ENCODE data around the gene BIRC2.

The BIRC2 gene

DNA sequence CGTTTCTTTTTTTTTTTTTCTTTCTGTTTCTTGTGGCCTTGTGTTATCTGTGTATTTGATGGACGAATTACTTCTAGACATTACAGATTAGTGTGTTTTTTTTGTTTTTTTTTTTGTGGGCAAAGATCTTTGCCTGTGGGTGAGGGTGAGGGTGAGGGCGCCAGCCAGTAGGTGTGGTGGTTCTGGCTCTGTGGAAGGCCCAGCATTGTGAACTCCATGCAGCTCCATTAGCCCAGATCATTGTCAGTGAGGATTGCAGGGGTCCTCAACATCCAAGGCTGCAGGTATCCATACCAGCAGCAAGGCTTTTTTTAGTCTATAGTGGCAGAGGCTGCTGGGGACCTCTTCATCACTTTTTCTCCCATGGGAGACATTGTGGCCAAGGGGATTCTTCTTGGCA, 13.7 kb downstream of the BIRC2 start:
- no peaks in the 10 kb centered on the region for H3F3A ChIP-seq (ENCODE audit: insufficient read depth, low read length)
- no peak overlapping the region for H3K27ac ChIP-seq (ENCODE audit: low read length)
- H3K9me3 ChIP-seq (replicated peaks; ENCODE audit: insufficient read depth, low read length), result no peaks in the 10 kb centered on the region
- no peak overlapping the region for H3K4me2 ChIP-seq (ENCODE audit: low read depth, low read length)
- no peaks in the 10 kb centered on the region for H3K9me2 ChIP-seq (replicated peaks; ENCODE audit: insufficient read depth, low read length)
- H3K4me1 ChIP-seq (ENCODE audit: low read length), result no peaks in the 10 kb centered on the region
- no peak overlapping the region for H3K4me3 ChIP-seq (ENCODE audit: low read length)
- H2AFZ ChIP-seq (ENCODE audit: low read length), result no peak overlapping the region
- H3K79me2 ChIP-seq (ENCODE audit: low read length), result peaks cover 17% of the 10 kb centered on the region; the same call in 1 of the 2 replicates
- H3K27me3 ChIP-seq (replicated peaks; ENCODE audit: insufficient read depth, low read length), result no peaks in the 10 kb centered on the region
- no peak overlapping the region for H3K9ac ChIP-seq (ENCODE audit: low read length)
- peaks cover 9% of the 10 kb centered on the region; the same call in 1 of the 2 replicates for H3K36me3 ChIP-seq (replicated peaks; ENCODE audit: insufficient read depth, low read length)
- H4K20me1 ChIP-seq (ENCODE audit: insufficient read depth, low read length), result no peaks in the 10 kb centered on the region
- no peak for DNase-seq
- TF ChIP-seq, protein P1, sequence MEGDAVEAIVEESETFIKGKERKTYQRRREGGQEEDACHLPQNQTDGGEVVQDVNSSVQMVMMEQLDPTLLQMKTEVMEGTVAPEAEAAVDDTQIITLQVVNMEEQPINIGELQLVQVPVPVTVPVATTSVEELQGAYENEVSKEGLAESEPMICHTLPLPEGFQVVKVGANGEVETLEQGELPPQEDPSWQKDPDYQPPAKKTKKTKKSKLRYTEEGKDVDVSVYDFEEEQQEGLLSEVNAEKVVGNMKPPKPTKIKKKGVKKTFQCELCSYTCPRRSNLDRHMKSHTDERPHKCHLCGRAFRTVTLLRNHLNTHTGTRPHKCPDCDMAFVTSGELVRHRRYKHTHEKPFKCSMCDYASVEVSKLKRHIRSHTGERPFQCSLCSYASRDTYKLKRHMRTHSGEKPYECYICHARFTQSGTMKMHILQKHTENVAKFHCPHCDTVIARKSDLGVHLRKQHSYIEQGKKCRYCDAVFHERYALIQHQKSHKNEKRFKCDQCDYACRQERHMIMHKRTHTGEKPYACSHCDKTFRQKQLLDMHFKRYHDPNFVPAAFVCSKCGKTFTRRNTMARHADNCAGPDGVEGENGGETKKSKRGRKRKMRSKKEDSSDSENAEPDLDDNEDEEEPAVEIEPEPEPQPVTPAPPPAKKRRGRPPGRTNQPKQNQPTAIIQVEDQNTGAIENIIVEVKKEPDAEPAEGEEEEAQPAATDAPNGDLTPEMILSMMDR (IDR thresholded peaks at IDR 0.05; ENCODE audit: low read length), result no peak
- TF ChIP-seq EZH2 (optimal IDR thresholded peaks at IDR 0.05; ENCODE audit: low read depth, low read length), result no peak
- TF ChIP-seq EZH2phosphoT487 (IDR thresholded peaks at IDR 0.05; ENCODE audit: low read length), result no peak

DNA sequence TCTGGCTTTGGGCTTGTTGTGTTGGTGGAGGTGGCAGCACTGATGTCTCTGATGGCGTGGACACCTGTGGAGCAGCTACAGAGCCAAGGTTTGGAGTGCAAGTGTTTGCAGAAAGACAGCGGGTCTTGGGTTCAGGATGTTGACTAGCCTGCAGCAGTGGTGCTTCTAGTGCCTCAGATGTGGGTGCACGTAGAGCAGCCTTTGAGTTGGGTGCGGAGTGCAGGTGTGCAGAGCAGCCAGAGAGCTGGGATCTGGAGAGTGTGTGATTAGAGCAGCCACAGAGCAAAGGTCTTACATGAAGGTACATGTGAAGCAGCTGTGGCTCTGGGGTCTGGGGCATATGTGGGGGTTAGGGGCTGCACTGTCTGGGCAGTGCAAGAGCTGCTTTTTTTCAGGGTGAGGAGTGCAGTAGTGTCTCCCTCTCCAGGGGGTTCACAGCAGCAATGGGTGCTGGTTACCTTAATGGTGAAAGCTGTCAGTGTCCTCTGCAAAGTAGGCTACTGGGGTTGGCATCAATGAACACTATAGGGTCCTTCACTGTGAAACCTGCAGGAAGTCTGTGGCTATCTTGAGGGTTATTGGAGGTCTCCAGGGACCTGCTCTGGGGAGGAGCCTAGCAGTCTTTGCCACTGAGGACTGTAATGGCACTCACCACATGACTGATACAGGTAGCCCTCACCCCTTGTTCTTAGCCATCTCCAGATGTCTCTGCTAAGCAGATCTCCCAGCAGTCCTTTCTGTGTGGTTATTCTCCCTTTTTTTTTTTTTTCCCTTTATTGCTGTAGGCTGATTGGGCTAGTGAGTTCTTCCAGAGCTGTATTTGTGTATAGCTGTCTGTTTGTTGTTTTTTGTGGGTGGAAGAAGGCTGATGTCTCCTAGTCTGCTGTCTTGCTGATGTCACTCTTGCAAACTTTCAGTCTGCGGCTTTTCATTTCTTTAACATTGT, 14.3 kb downstream of the BIRC2 start:
- no peaks in the 10 kb centered on the region for H3F3A ChIP-seq (ENCODE audit: insufficient read depth, low read length)
- H3K4me3 ChIP-seq (ENCODE audit: low read length), result no peak overlapping the region
- no peaks in the 10 kb centered on the region for H3K9me3 ChIP-seq (replicated peaks; ENCODE audit: insufficient read depth, low read length)
- no peaks in the 10 kb centered on the region for H3K4me1 ChIP-seq (ENCODE audit: low read length)
- H3K4me2 ChIP-seq (ENCODE audit: low read depth, low read length), result no peak overlapping the region
- H3K27me3 ChIP-seq (replicated peaks; ENCODE audit: insufficient read depth, low read length), result no peaks in the 10 kb centered on the region
- no peaks in the 10 kb centered on the region for H4K20me1 ChIP-seq (ENCODE audit: insufficient read depth, low read length)
- no peaks in the 10 kb centered on the region for H3K9me2 ChIP-seq (replicated peaks; ENCODE audit: insufficient read depth, low read length)
- H3K27ac ChIP-seq (ENCODE audit: low read length), result no peak overlapping the region
- DNase-seq, result no peak
- 0 out of 2 replicates have a peak, but pooled peaks cover 14% of the 10 kb centered on the region for H3K79me2 ChIP-seq (ENCODE audit: low read length)
- TF ChIP-seq EZH2 (optimal IDR thresholded peaks at IDR 0.05; ENCODE audit: low read depth, low read length) (no peak), EZH2phosphoT487 (IDR thresholded peaks at IDR 0.05; ENCODE audit: low read length) (no peak)
- TF ChIP-seq, protein P1 (IDR thresholded peaks at IDR 0.05; ENCODE audit: low read length), result no peak
- H2AFZ ChIP-seq (ENCODE audit: low read length), result no peak overlapping the region
- H3K9ac ChIP-seq (ENCODE audit: low read length), result no peak overlapping the region
- peaks cover 9% of the 10 kb centered on the region; the same call in 1 of the 2 replicates for H3K36me3 ChIP-seq (replicated peaks; ENCODE audit: insufficient read depth, low read length)

GRCh38 chr11:102364991-102365390, 18.0 kb downstream of the BIRC2 start:
- H3K9me3 ChIP-seq (replicated peaks; ENCODE audit: insufficient read depth, low read length), result no peaks in the 10 kb centered on the region
- H3K9ac ChIP-seq (ENCODE audit: low read length), result no peak overlapping the region
- no peak overlapping the region for H3K4me3 ChIP-seq (ENCODE audit: low read length)
- no peaks in the 10 kb centered on the region for H3K27me3 ChIP-seq (replicated peaks; ENCODE audit: insufficient read depth, low read length)
- H4K20me1 ChIP-seq (ENCODE audit: insufficient read depth, low read length), result no peaks in the 10 kb centered on the region
- 0 out of 2 replicates have a peak, but pooled peaks cover 3% of the 10 kb centered on the region for H3F3A ChIP-seq (ENCODE audit: insufficient read depth, low read length)
- H3K27ac ChIP-seq (ENCODE audit: low read length), result no peak overlapping the region
- DNase-seq, result no peak
- peaks cover 4% of the 10 kb centered on the region; the same call in 1 of the 2 replicates for H3K36me3 ChIP-seq (replicated peaks; ENCODE audit: insufficient read depth, low read length)
- no peak overlapping the region for H2AFZ ChIP-seq (ENCODE audit: low read length)
- H3K4me2 ChIP-seq (ENCODE audit: low read depth, low read length), result no peak overlapping the region
- 0 out of 2 replicates have a peak, but pooled peaks cover 5% of the 10 kb centered on the region for H3K79me2 ChIP-seq (ENCODE audit: low read length)
- TF ChIP-seq EZH2 (optimal IDR thresholded peaks at IDR 0.05; ENCODE audit: low read depth, low read length), result no peak
- no peaks in the 10 kb centered on the region for H3K9me2 ChIP-seq (replicated peaks; ENCODE audit: insufficient read depth, low read length)
- H3K4me1 ChIP-seq (ENCODE audit: low read length), result peaks cover 5% of the 10 kb centered on the region; the same call in 1 of the 2 replicates
